C4-2B (cell line): ENCODE data around the gene DIMT1.

Experiments
- CTCF ChIP-seq: fragments of 450-650 bp; conservative IDR thresholded peaks from 2 replicates; pipeline ENCODE4 v1.5.1; 2017; ENCODE audit warnings: mild to moderate bottlenecking
- ZFX ChIP-seq: fragments of 450-650 bp; IDR thresholded peaks from 2 replicates; pipeline ENCODE4 v1.6.1; 2017

- TF ChIP-seq CTCF (no peak), ZFX (no peak)
Measured at GRCh38 chr5:62348723-62349481, 54.8 kb downstream of the DIMT1 start.
